Globus pallidus (tissue), 1 donor: ENCODE measurements around the gene MAN2C1.
"Not testable (repeated sequence)": the region's sequence is repeated elsewhere in the genome, so short reads cannot be mapped to it uniquely, and the experiment has no call there.

ENCODE experiments used
- DNase-seq: peaks from one replicate; pipeline ENCODE4 v3.0.0-alpha.2; 2015; ENCODE audit warnings: low spot score

Gene MAN2C1

GRCh38 chr15:75367913-75368688 lies at the start of gene MAN2C1:
Gene MAN2C1 (minus strand): TSS chr15:75368607. CDS start chr15:75368583, 24 bp downstream.
- peak; percentile 89 for DNase-seq

GRCh38 chr15:75416584-75416983 lies 48.2 kb upstream of the MAN2C1 start:
- DNase-seq = no peak

GRCh38 chr15:75410196-75410595 lies 41.8 kb upstream of the MAN2C1 start:
- no peak for DNase-seq

GRCh38 chr15:75407083-75407482 lies 38.7 kb upstream of the MAN2C1 start:
- DNase-seq = no peak

GRCh38 chr15:75403892-75404291 lies 35.5 kb upstream of the MAN2C1 start:
- no peak for DNase-seq

GRCh38 chr15:75397494-75397893 lies 29.1 kb upstream of the MAN2C1 start:
- DNase-seq = no peak

GRCh38 chr15:75389791-75390382 lies 21.5 kb upstream of the MAN2C1 start:
- no peak for DNase-seq

- DNase-seq = not testable (repeated sequence)
Measured at GRCh38 chr15:75383986-75384385, 15.6 kb upstream of the MAN2C1 start.

GRCh38 chr15:75380773-75381172 lies 12.4 kb upstream of the MAN2C1 start:
- DNase-seq = no peak

- DNase-seq = no peak
Measured at GRCh38 chr15:75371901-75372688, 3.7 kb upstream of the MAN2C1 start.

GRCh38 chr15:75371486-75371885 lies 3.1 kb upstream of the MAN2C1 start:
- no peak for DNase-seq

GRCh38 chr15:75369897-75370581 lies 1.6 kb upstream of the MAN2C1 start:
- DNase-seq = no peak

- DNase-seq = no peak
Measured at GRCh38 chr15:75368689-75369239, 357 bp upstream of the MAN2C1 start.

GRCh38 chr15:75367406-75367912 lies 948 bp downstream of the MAN2C1 start:
- DNase-seq = no peak

- no peak for DNase-seq
Measured at GRCh38 chr15:75367006-75367405, 1.4 kb downstream of the MAN2C1 start.

- DNase-seq = no peak
Measured at GRCh38 chr15:75366163-75366562, 2.2 kb downstream of the MAN2C1 start.

- no peak for DNase-seq
Measured at GRCh38 chr15:75364881-75365280, 3.5 kb downstream of the MAN2C1 start.

GRCh38 chr15:75363786-75364185 lies 4.6 kb downstream of the MAN2C1 start:
- DNase-seq = no peak

- DNase-seq = no peak
Measured at GRCh38 chr15:75362642-75363249, 5.7 kb downstream of the MAN2C1 start.

- DNase-seq = no peak
Measured at GRCh38 chr15:75361989-75362641, 6.3 kb downstream of the MAN2C1 start.
